HG03045 (cell line): ENCODE measurements around the gene ARMH3.
A peak's percentile ranks its signal among the peaks of the same experiment; 100 is the strongest.

Experiments used
- ATAC-seq: cut with Tn5 transposase; IDR thresholded peaks from one replicate; pipeline ENCODE4 v1.9.1; 2021; ENCODE audit warnings: mild to moderate bottlenecking, moderate library complexity; ENCODE audit not compliant: unreplicated experiment

Gene ARMH3

GRCh38 chr10:101875068-101875688 is 180.8 kb downstream of the ARMH3 start:
- ATAC-seq, result no peak

GRCh38 chr10:101874252-101874651 is 181.7 kb downstream of the ARMH3 start:
- no peak for ATAC-seq

- no peak for ATAC-seq
Measured at GRCh38 chr10:101867931-101868330, 188.0 kb downstream of the ARMH3 start.

DNA sequence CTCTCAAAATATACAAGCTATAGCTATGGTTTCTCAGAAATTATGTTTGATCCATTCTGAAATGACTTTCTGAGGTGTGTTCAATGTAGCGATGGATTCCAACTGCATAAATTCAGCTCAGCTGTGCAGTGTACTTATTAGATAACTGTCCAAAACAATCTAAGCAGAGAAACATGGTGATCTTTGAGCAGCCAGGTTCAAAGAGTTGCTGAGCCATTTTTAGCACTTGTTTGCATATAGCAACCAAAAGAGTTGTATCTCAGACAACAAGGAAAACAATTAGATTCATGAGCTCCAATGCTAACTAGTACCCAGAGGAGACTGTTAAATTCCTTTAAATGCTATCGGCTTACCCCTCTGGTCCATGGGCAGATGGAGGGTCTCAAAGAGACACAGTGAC is 196.4 kb downstream of the ARMH3 start:
- no peak for ATAC-seq

- peak; percentile 64 for ATAC-seq
Measured at GRCh38 chr10:101858723-101859500, 197.1 kb downstream of the ARMH3 start.

GRCh38 chr10:101857802-101858476 is 198.0 kb downstream of the ARMH3 start:
- ATAC-seq, result no peak

DNA sequence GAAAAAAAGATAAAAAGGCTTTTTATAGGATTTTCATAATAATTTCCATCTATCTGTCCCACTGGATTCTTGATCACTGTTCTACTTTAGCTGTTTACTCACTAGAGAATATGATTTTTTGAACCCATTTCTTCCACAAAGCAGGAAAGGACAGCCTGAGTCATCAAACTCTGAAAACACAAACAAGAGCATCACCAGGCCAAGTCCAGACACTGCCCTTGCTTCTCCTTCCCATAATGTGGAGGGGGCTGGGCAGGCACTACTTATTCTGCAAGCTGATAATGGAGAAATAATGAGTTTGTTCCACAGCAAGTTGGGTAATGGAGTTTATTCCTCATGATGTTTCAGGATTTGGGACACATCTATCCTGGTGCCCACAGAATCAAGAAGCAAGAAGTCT is 199.3 kb downstream of the ARMH3 start:
- ATAC-seq, result no peak

DNA sequence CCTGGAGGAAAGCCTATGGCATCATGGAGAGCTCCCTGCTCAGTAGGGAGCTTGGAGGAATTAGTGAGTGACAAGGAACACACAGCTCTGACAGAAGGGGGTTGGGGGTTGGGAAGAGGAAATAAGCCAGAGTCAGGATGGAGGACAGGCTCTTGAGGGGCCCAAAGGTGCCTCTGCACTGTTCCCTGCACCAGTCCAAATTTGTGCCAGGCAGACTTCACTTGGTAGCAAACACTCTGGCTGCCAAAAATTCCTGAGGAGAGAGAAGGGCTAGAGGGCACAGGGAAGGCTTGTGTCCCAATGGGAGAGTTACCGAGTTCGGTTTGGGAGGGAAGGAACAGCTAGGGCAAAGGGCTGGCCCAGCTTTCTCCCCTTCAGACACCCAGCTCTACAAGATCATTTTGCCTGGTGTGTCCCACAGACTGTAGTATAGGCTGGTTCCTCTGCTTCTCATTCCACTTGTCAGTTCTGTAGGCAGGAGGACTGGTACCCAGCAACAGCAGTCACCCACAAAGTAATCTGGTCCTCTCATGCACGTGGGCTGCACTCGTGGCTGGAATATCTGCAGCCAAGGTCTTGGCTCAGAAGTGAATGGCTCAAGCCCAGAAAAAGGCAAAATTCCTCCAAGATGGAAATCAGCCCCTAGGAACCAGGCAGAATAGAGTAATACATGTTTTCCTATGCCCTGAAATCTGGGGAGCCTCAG is 204.4 kb downstream of the ARMH3 start:
- ATAC-seq, result no peak

DNA sequence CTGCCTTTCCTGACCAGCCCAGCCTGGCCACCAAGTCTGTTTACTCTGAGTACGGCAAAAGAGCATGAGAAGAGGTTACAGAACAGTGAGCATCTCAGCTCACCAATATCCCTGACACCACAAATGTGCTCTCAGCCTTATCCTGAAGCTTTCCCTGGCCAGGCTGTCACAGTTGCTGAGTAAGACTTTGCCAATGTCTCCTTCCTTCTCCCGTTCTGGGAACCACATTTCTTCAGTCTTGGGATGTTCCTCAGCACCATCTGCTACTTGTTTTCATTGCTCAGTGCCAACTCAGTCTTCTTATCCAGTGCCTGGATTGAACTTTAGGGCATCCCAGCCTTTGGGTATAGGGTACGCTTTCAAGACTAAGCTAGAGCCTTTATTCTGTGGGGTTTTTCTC is 205.2 kb downstream of the ARMH3 start:
- no peak for ATAC-seq

GRCh38 chr10:101848894-101849351 is 207.1 kb downstream of the ARMH3 start:
- ATAC-seq, result no peak

GRCh38 chr10:101848408-101848807 is 207.6 kb downstream of the ARMH3 start:
- no peak for ATAC-seq

DNA sequence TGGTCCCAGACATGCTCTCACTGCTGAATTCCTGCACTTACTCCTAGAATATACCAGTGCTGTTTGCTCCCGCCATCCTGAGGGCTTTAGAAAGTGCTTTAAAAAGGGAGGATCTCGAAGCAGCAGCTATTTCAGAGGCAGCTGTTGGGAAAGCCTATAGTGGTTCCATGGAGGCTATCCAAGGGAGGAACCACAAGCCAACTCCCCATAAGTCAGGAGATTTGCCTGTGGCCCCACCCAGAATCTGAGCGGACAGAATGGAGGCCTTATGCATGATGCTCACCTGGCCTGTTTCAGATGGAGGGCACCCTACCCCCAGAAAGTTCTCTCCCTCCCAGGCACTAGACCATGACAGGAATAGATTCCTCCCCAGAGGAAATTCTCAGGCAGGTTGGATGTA is 210.1 kb downstream of the ARMH3 start:
- no peak for ATAC-seq

DNA sequence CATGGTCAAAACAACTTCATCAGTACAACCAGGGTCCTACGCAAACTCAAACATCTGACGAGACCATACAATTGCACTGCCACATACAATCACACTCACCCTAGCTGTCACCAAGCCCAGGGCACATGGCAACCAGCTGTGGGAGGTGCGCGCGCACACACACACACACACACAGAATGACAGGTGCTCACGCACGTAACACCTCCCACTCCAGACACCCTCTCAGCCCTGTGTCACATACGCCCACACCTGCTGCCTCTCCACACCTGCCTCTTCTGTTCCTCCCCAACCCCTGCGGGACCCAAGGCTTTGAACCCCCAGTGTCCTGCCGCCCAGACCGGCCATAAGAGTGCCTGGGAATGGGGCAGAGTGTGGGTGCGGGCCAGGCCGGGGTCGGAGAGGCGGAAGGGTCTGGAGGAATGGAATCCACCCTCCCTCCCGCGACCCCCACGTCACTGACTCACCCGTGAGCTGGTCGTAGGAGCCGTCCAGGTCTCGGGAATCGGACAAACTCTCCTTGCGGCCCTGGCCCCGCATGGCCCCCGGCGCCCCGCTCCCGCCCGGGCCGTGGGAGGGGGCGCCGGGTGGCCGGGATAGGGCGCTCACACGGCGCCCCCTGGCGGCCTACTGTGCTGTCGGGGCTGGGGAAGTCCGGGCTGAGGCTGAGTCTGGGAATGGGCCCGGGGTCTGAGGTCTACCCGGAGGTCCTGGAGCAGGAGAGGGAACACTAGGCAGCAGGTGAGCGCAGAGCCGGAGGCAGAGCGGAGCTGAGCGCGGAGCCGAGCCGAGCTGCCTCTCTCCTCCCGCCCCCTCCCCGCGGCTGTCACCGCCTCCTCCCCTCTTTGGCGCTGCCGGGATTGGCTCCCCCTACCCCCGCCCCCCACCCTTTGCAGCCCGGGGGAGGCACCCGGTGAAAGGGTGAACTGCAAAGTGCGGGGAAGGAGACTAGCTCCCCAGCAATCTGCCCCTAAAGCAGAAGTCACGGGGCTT is 212.6 kb downstream of the ARMH3 start, which contains the start of gene KCNIP2:
TSS of gene KCNIP2 (minus strand) at position 769 of the 990 bp plus-strand sequence. CDS start at position 537, 232 bp downstream.
- no peak for ATAC-seq

DNA sequence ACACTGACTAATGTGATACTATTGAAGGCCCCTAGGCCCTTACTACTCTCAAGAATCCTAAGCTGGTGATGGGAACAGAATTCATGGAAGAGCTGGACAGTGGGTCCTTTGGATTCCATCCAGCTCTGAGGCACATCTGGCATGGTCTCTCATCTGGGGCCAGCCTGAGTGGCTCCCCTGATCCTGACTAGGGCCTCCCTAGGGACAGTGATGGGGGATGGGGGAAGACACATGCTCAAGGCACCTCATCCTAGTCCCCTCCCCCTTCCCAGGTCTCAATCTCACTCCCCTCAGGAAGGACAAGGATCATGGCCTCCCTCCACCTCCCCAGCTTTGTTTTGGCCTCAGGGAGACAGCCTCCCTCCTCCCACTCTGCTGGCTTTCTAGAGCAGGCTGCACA is 214.1 kb downstream of the ARMH3 start:
- ATAC-seq, result no peak

DNA sequence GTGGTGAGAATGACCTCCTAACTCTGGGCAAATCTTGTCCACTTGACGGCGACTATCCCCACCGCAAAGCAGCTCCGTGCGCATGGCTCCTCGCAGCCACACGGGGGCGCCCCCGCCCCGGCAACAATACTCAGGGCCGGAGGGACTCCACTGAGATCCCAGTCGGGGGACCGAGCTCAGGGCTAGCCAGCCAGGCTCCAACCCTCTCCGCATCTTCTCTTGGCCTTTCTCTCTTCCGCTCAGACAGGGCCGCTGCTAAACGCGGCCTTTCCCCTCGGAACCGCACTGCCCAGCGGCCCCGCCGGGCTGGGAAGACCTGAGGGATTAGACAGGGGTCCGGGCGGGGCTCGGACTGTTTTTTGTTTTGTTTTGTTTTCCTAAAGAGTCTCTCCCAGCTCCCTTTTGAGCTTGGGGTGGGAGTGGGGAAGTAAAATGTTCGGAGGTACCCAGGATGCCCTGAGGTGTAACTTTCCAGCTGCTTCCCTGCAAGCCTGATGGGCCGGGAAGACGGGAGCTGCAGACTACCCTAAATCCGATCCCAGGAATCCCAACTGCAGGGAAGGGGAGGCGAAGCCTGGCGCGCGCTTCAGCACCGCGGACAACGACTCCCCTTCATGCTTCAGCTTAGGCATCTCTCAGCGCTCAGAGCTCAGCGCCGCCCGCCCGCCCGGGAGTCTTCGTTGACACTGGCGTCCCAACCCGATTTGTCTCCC is 215.1 kb downstream of the ARMH3 start:
- ATAC-seq, result peak; percentile 61

DNA sequence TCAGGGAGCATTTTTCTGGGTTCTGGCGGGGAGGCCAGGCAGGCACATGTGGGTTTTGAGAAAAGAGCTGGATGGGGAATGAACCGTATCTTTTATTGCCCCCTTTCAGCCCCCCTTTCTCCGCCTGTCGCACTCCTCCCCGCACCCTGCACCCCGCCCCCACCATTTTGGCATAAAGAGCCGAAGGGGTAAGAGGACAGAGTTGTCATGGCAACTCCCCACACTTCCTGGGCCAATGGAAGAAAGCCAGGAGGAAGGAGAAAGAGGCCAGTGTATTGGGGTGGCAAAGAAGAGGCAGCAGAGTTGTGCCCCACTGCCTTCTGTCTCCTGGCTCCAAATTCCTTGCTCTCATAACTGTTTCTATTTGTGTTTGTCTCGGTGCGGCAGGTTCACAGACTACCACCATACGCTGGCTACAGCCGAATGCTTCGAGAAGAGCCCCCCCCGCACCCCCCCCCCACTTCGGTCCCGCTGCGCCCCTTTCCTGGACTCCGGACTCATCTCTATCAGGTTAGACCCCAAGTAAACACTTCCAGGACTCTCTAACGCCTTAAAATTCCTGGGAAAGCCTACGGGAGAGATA is 215.8 kb downstream of the ARMH3 start:
- no peak for ATAC-seq

GRCh38 chr10:101839416-101840063 is 216.4 kb downstream of the ARMH3 start:
- ATAC-seq, result peak; percentile 40

DNA sequence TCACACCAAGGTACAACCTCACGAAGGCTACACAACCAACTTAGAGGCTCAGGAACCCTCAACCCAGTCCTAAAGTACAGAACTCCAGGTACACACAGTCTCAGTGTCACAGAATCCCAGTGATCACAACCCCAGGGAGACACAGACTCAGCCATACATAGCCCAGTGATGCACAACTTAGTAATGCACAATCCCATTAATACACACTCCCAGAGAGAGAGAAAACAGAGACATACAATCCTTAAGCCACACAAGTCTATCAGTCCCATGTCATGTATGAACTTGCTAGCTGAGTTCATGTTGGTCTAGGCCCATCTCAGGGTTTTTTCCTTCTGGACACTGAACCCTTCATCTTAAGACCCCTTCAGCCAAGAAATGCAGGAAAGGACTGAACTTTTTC is 217.0 kb downstream of the ARMH3 start:
- no peak for ATAC-seq
